DND-41 (cell line): ENCODE data around the gene IQGAP1.
A peak's percentile ranks its signal among the peaks of the same experiment; 100 is the strongest.
"Not testable (repeated sequence)": the region's sequence is repeated elsewhere in the genome, so short reads cannot be mapped to it uniquely, and the experiment has no call there.

Experiments used
- ATAC-seq: fragments of 200-7000 bp; cut with Tn5 transposase; 3 replicates; pipeline ENCODE4 v1.9.1; 2021; ENCODE audit warnings: low read depth; ENCODE audit not compliant: insufficient read depth
- DNase-seq: peaks from one replicate; pipeline ENCODE4 v3.0.0-alpha.2; 2020
- H2AFZ ChIP-seq: 2 replicates; pipeline ENCODE4 v1.6.0; 2012; ENCODE audit warnings: low read depth, low read length
- H3K27ac ChIP-seq: 2 replicates; pipeline ENCODE4 v1.5.1; 2012; ENCODE audit warnings: low read length, inconsistent platforms
- H3K27me3 ChIP-seq: fragments of 200-600 bp; sonication (generic); 2 replicates; pipeline ENCODE4 v1.6.0; 2012; ENCODE audit warnings: low read length, mild to moderate bottlenecking, inconsistent platforms; ENCODE audit not compliant: insufficient read depth, poor library complexity
- H3K36me3 ChIP-seq: 2 replicates; pipeline ENCODE4 v1.5.1; 2012; ENCODE audit warnings: low read length, inconsistent platforms; ENCODE audit not compliant: insufficient read depth
- H3K4me1 ChIP-seq: 2 replicates; pipeline ENCODE4 v1.5.1; 2012; ENCODE audit warnings: mild to moderate bottlenecking, low read length; ENCODE audit not compliant: insufficient read depth
- H3K4me2 ChIP-seq: 2 replicates; pipeline ENCODE4 v1.6.0; 2012; ENCODE audit warnings: mild to moderate bottlenecking, moderate library complexity, low read length, inconsistent platforms; ENCODE audit not compliant: insufficient read depth
- H3K4me3 ChIP-seq, 2 experiments: fragments of 200-600 bp in 1 of 2; shearing (Covaris generic) in 1 of 2; 2 replicates each; pipeline ENCODE4 v1.5.1; 2012 to 2016; ENCODE audit warnings: inconsistent platforms in 2 of 2, low read length in 2 of 2, mild to moderate bottlenecking in 2 of 2, low read depth in 1 of 2, moderate library complexity in 1 of 2
- H3K79me2 ChIP-seq: 2 replicates; pipeline ENCODE4 v1.6.0; 2012; ENCODE audit warnings: low read length, inconsistent platforms; ENCODE audit not compliant: insufficient read depth
- H3K9ac ChIP-seq: 2 replicates; pipeline ENCODE4 v1.6.0; 2012; ENCODE audit warnings: low read depth, mild to moderate bottlenecking, inconsistent platforms, low read length, moderate library complexity
- H3K9me3 ChIP-seq: 2 replicates; pipeline ENCODE4 v1.5.1; 2012; ENCODE audit warnings: low read length, moderate library complexity, mild to moderate bottlenecking, inconsistent platforms; ENCODE audit not compliant: insufficient read depth, severe bottlenecking
- H4K20me1 ChIP-seq: 2 replicates; pipeline ENCODE4 v1.6.0; 2012; ENCODE audit warnings: low read length; ENCODE audit not compliant: insufficient read depth
- CTCF ChIP-seq: IDR thresholded peaks from 2 replicates; pipeline ENCODE4 v1.5.1; 2012; ENCODE audit warnings: borderline replicate concordance, low read length, moderate library complexity, mild to moderate bottlenecking; ENCODE audit not compliant: poor library complexity, severe bottlenecking; ENCODE audit errors: extremely low read depth
- EZH2 ChIP-seq: IDR thresholded peaks from 3 replicates; pipeline ENCODE4 v1.6.1; 2012; ENCODE audit warnings: borderline replicate concordance, low read depth, mild to moderate bottlenecking, moderate library complexity, low read length, inconsistent platforms; ENCODE audit not compliant: severe bottlenecking

Gene IQGAP1

GRCh38 chr15:90412356-90413194 is 24.5 kb downstream of the IQGAP1 start:
- Histone ChIP-seq H3K27ac (peak overlapping the region; percentile 41; the same call in 1 of the 2 replicates), H3K79me2 (peaks cover 88% of the 10 kb centered on the region), H3K4me3 (no peak overlapping the region), H3K36me3 (peaks cover 3% of the 10 kb centered on the region; the same call in 1 of the 2 replicates), H3K4me2 (no peak overlapping the region), H3K4me1 (peaks cover 7% of the 10 kb centered on the region; the same call in 1 of the 2 replicates), H4K20me1 (peaks cover 18% of the 10 kb centered on the region), H3K9me3 (no peaks in the 10 kb centered on the region), H3K27me3 (no peaks in the 10 kb centered on the region), H3K9ac (no peak overlapping the region), H2AFZ (no peak overlapping the region)
- ATAC-seq = peak; percentile 55
- DNase-seq = no peak
- no peak for TF ChIP-seq CTCF
- no peak for TF ChIP-seq EZH2

GRCh38 chr15:90413411-90414379 is 25.7 kb downstream of the IQGAP1 start:
- Histone ChIP-seq H3K79me2 (peaks cover 88% of the 10 kb centered on the region), H3K9me3 (no peaks in the 10 kb centered on the region), H3K9ac (no peak overlapping the region), H3K27ac (no peak overlapping the region), H3K4me1 (peaks cover 7% of the 10 kb centered on the region; the same call in 1 of the 2 replicates), H3K4me2 (no peak overlapping the region), H3K4me3 (no peak overlapping the region), H3K36me3 (peaks cover 3% of the 10 kb centered on the region; the same call in 1 of the 2 replicates), H4K20me1 (peaks cover 21% of the 10 kb centered on the region), H2AFZ (no peak overlapping the region), H3K27me3 (no peaks in the 10 kb centered on the region)
- ATAC-seq (peak; percentile 64; the same call in 2 of the 3 replicates), DNase-seq (no peak)
- no peak for TF ChIP-seq EZH2
- TF ChIP-seq CTCF = no peak

GRCh38 chr15:90414408-90415028 is 26.5 kb downstream of the IQGAP1 start:
- Histone ChIP-seq H3K4me2 (no peak overlapping the region), H3K9me3 (no peaks in the 10 kb centered on the region), H3K4me3 (no peak overlapping the region), H3K27ac (no peak overlapping the region), H4K20me1 (peaks cover 22% of the 10 kb centered on the region), H3K4me1 (peaks cover 7% of the 10 kb centered on the region; the same call in 1 of the 2 replicates), H3K27me3 (no peaks in the 10 kb centered on the region), H3K79me2 (peaks cover 88% of the 10 kb centered on the region), H3K36me3 (0 out of 2 replicates have a peak, but pooled peaks cover 3% of the 10 kb centered on the region), H2AFZ (no peak overlapping the region), H3K9ac (no peak overlapping the region)
- no peak for ATAC-seq
- DNase-seq = no peak
- TF ChIP-seq EZH2 (no peak), CTCF (no peak)

- DNase-seq, H3K4me1 ChIP-seq, H3K4me2 ChIP-seq, H3K27ac ChIP-seq, H3K9ac ChIP-seq, H3K9me3 ChIP-seq, ATAC-seq, H3K4me3 ChIP-seq, H3K27me3 ChIP-seq, H3K36me3 ChIP-seq, H2AFZ ChIP-seq: not testable (repeated sequence)
- Histone ChIP-seq H3K79me2 (peaks cover 98% of the 10 kb centered on the region), H4K20me1 (peaks cover 33% of the 10 kb centered on the region)
Observed at GRCh38 chr15:90416052-90416451, 28.0 kb downstream of the IQGAP1 start.
